HAP-1 (cell line): ENCODE data around the gene VASN.
"Not testable (repeated sequence)": the region's sequence is repeated elsewhere in the genome, so short reads cannot be mapped to it uniquely, and the experiment has no call there.

Experiments
- DNase-seq, 2 experiments: peaks; one replicate each; pipeline ENCODE4 v3.0.0-alpha.2; 2016 to 2020; ENCODE audit warnings: low spot score in 2 of 2
- H3K27me3 ChIP-seq: fragments of 250-450 bp; sonication (Bioruptor Pico); 2 replicates; pipeline ENCODE4 v1.5.1; 2020; ENCODE audit warnings: low read depth, mild to moderate bottlenecking, moderate library complexity
- H3K36me3 ChIP-seq: fragments of 250-450 bp; sonication (Bioruptor Pico); replicated peaks from 2 replicates; pipeline ENCODE4 v1.5.1; 2020; ENCODE audit warnings: mild to moderate bottlenecking
- H3K4me1 ChIP-seq: fragments of 250-450 bp; sonication (Bioruptor Pico); 2 replicates; pipeline ENCODE4 v1.5.1; 2020; ENCODE audit warnings: mild to moderate bottlenecking
- H3K4me3 ChIP-seq: fragments of 250-450 bp; sonication (Bioruptor Pico); 2 replicates; pipeline ENCODE4 v1.5.1; 2020; ENCODE audit warnings: mild to moderate bottlenecking, moderate library complexity
- H3K9me3 ChIP-seq: fragments of 250-450 bp; sonication (Bioruptor Pico); 2 replicates; pipeline ENCODE4 v1.5.1; 2020; ENCODE audit warnings: mild to moderate bottlenecking, moderate library complexity
- in situ Hi-C: fragments of 300-500 bp; cut with MboI; formaldehyde crosslinking; loops from 3 replicates; pipeline ENCODE4 v1.14.3; 2020; ENCODE audit warnings: low sequenced_read_pairs, inconsistent platforms, mixed read lengths

The VASN gene

DNA sequence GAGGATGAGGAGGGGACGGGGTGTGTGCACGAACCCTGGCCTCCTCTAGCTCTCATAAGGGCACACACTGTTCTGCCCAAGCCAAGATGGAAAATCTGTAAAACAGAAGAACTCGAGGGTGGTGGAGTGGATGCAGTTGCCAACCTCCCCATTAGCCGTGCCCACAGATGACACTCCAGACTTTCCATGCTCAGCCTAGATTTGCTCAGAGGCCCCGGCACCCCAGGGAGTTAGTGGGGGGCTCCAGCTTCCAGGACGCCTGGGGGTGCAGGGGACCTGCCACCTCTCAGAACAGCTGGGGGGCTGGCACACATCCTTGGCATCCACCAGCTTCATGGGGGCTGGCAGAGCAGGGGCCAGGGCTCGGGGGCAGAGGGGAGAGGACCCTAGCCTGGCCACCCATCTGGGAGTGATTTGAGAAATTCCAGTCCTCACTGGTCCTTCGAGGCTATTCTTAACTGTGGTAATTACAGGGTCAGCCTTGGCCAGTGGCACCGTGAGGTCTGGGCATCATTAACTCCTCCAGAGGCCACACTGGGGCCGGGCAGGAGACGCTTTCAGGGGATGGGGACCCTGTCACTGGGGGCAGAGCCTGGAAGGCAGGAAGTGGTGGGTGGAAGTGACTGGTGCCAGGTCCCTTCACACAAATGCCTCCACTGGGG lies 14.3 kb downstream of the VASN start:
- no peaks in the 10 kb centered on the region for H3K9me3 ChIP-seq
- H3K36me3 ChIP-seq: peaks cover 9% of the 10 kb centered on the region; the same call in 1 of the 2 replicates
- in situ Hi-C loops: no loop called here
- no peaks in the 10 kb centered on the region for H3K27me3 ChIP-seq
- H3K4me1 ChIP-seq: no peaks in the 10 kb centered on the region
- DNase-seq: no peak
- no peak overlapping the region for H3K4me3 ChIP-seq

DNA sequence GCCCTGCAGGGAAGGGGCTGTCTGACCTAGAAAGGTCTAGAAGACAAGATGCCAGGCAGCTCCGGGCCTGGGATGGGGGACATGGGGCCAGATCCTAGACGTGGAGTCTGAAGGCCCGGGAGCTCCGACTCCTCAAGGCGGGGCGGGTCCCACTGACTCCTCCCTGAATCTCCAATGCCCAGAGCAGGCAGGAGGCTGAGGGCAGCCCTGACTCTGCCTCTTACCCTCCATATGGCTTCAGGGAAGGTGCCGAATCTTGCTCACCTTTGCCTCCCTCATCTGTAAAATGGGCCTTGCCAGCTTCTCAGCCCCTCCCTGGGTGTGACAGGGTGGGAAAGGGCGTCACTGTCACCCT lies 14.8 kb downstream of the VASN start:
- Histone ChIP-seq H3K9me3 (no peaks in the 10 kb centered on the region), H3K4me3 (no peak overlapping the region), H3K4me1 (no peaks in the 10 kb centered on the region), H3K36me3 (peaks cover 9% of the 10 kb centered on the region; the same call in 1 of the 2 replicates), H3K27me3 (no peaks in the 10 kb centered on the region)
- in situ Hi-C loops: no loop called here
- no peak for DNase-seq

DNA sequence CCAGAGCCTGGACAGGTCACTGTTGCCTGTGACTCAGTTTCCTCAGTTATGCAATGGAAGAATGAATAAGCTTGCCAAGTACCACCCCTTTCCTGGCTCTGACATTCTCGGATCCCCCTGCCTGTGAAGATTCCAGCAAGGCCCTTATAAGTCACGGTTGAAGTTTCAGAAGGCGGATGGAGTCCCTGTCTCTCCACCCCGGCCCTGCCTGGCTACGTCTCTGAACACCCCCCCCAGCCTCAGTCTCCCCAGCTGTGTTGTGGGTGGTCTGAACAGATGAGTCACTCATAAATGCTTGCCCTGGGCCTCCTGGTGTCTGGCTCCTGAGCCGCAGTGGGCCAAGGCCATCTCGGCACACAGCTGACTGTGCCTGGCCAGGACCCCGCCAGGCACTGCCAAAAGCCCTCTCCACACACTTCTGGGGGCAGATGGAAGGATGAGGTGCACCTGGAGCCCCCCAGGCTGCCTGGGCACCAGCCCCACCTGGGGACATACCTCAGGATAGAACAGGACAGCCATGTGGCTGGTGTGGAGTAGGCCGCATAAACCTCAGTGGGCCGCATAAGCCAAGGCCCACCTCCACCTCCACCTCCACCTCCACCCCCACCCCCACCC lies 15.4 kb downstream of the VASN start:
- DNase-seq: no peak
- Histone ChIP-seq H3K27me3 (no peaks in the 10 kb centered on the region), H3K4me1 (no peaks in the 10 kb centered on the region), H3K36me3 (peaks cover 9% of the 10 kb centered on the region; the same call in 1 of the 2 replicates), H3K9me3 (no peaks in the 10 kb centered on the region), H3K4me3 (no peak overlapping the region)
- in situ Hi-C loops: no loop called here

DNA sequence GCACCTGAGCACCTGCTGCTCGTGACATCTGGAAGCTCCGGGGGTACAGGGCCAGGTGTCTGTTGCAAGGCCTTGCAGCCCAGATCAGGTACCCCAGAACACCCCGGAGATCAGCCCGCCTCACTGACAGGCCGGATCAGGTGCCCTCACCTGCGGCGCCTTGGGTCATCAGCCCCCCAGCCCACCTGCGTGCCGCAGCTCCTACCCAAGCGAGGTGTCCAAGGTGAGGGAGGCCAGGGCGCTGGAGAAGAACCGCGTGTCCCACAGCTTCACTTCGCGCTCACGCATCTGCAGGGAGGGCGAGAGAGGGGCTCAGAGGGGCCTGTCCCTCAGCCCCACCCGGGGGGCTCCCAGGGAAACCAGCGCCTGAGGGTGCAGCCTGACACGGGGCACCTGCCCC lies 16.1 kb downstream of the VASN start:
- H3K36me3 ChIP-seq: peaks cover 9% of the 10 kb centered on the region
- in situ Hi-C loops: no loop called here
- no peaks in the 10 kb centered on the region for H3K9me3 ChIP-seq
- no peak for DNase-seq
- H3K27me3 ChIP-seq: no peaks in the 10 kb centered on the region
- H3K4me3 ChIP-seq: no peak overlapping the region
- no peaks in the 10 kb centered on the region for H3K4me1 ChIP-seq

DNA sequence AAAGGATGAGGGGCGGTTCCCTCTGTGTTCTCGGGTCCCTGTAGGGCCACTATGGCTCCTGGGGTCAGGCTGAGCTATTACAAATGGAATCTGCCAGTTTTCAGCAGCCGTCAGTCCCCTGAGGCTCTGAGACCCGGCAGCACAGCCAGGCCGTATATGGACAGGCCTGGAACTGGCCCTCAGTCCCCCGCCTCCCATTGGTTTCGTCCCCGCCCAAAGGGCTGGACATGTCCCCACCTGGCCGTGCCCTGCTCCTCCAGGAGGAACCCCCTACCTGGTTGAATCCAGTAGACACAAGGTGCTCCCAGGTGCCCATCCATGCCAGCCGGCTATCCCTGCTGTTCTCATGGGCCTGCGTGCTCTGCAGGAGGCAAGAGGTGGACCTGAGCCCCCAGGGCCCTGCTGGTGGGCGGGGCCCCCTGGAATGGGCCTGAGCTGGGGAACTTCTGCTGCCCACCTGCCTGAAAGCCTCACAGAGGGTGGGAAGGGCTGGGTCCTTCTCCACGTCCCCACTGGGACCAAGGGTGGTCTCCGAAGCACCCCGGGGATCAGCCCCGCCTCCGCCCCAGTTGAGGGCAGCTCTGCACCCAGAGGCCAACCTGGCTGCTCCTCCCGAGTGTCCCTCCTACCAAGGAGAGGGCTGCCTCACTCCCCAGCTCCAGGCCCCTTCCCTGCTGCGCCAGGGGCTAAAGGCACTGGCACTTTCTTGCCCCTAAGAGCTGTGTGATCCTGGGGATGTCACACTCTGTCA lies 16.8 kb downstream of the VASN start:
- no peaks in the 10 kb centered on the region for H3K27me3 ChIP-seq
- no peak overlapping the region for H3K4me3 ChIP-seq
- DNase-seq: no peak
- H3K36me3 ChIP-seq: peaks cover 9% of the 10 kb centered on the region
- H3K4me1 ChIP-seq: no peaks in the 10 kb centered on the region
- no peaks in the 10 kb centered on the region for H3K9me3 ChIP-seq
- in situ Hi-C loops: no loop called here

DNA sequence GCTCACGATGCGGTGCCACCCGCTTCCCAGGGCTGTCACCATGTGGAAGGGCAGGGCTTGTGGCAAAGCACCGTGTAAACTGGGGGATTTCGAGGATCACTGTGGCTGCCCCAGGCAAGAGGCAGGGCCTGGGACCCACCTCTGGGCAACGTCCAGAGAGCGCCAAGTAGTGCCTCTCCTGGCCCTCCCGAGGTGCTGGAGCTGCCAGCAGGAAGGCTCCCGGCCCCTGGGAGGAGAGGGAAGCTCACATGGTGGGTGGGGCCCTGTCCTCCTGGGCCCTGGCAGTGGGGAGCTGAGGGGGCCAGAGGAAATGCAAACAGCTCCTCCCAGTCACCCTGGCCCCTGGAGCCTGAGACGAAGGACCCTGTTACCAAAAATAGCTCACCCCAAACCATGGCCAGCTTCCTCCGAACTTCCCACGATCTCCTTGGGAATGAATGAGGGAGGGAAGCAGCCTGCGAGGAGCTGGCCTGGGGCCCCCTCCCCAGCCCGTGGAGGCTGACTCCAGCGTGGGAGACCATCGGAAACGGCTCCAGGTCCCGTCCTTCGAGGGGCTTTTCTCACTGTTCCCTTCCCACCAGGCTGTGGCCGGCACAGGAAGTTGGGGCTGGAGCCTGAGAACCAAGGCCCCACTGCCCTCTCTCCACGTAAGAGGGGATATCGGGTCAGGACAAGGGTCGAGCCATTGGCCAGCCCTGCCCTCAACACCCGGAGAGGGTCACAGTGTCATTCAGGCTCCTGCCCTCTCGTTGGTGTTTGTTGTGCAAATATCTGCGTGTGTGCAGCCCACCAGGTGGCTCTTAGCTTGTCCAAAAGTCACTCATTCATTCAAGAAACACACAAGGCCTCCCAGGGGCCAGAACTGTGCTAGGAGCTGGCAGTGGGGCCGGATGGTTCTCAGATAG lies 17.7 kb downstream of the VASN start:
- in situ Hi-C loops: no loop called here
- Histone ChIP-seq H3K9me3 (no peaks in the 10 kb centered on the region), H3K4me3 (no peak overlapping the region), H3K27me3 (no peaks in the 10 kb centered on the region), H3K36me3 (peaks cover 9% of the 10 kb centered on the region), H3K4me1 (no peaks in the 10 kb centered on the region)
- DNase-seq: no peak

DNA sequence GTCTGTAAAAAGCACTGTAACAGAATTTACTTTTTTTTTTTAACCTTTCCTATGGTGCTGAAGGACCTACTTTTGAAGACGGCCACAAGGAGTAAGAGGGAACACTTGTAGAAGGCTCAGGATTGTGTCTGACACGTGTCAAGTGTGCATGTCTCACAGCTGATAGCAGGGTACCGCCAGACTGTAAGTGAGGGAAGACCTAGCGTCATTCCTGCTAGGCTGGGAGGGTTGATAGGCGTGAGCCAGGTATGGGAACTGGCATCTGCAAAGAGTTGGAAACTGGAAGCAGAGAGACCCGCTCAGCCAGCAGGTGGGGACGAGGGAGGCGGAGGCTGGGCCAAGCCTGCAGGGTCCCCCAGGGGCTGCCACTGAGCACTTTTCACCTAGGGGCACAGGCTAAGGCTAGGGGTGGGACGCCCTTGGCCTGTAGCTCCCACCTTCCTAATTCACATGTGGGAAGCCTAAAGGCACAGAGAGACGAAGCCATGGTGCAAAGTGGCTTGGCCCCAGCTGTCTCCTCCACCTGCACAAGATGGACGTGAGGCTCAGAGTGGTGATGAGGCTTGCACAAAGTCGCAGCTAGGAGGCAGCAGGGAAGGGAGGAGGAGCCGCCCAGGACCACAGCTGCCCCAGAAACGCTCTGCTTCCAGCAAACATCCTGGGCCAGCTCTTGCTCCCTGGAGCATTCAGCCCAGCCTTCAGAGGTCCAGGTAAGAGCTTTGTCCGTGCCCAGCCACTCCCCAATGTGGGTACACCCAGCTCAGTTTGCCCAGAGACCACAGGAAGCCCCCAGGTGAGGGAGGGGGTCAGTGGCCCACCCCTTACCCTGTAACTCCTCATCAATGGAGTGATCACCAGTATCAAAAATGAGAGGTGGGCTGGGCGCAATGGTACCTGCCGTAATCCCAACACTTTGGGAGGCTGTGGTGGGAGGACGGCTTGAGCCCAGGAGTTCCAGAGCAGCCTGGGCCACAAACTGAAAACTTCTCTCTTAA lies 18.9 kb downstream of the VASN start:
- Histone ChIP-seq H3K9me3 (no peaks in the 10 kb centered on the region), H3K27me3 (no peaks in the 10 kb centered on the region), H3K4me3 (no peak overlapping the region), H3K36me3 (peaks cover 9% of the 10 kb centered on the region), H3K4me1 (no peaks in the 10 kb centered on the region)
- in situ Hi-C loops: no loop called here
- DNase-seq: no peak

DNA sequence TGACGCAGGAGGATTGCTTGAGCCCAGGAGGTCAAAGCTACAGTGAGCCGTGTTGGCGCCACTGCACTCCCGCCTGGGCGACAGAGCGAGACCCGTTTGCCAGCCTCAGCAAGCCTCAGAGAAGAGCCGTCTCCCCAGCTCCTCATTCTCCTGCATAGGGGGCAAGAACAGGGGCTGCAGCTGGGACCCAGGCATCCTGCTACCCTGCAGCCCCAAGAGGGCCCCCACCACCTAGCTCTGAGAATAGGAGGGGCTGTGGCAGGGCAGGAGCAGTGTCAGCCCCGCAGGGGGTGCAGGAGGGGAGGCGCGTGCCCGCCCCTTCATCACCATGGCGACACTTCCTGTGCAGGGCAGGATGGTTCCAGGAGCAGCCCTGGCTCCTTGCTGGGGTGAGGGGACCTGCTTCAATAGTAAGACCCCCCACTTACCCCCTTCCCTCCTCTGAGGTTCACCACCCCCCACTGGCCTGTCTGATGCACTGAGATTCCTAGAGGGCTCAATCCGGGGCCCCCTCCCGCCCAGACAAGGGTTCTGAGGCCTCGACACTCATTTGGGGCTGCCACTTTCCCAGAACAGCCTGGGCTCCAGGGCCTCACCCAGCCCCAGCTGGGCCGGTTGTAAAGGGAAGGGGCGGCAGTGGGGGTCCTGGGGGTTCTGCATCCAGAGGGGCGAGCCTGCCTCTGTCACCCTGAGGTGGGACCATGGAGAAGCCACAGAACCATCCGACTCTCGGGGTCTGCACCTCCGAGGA lies 20.2 kb downstream of the VASN start:
- Histone ChIP-seq H3K4me3 (no peak overlapping the region), H3K9me3 (no peaks in the 10 kb centered on the region), H3K4me1 (no peaks in the 10 kb centered on the region), H3K36me3 (peaks cover 14% of the 10 kb centered on the region), H3K27me3 (no peaks in the 10 kb centered on the region)
- no peak for DNase-seq
- in situ Hi-C loops: no loop called here

DNA sequence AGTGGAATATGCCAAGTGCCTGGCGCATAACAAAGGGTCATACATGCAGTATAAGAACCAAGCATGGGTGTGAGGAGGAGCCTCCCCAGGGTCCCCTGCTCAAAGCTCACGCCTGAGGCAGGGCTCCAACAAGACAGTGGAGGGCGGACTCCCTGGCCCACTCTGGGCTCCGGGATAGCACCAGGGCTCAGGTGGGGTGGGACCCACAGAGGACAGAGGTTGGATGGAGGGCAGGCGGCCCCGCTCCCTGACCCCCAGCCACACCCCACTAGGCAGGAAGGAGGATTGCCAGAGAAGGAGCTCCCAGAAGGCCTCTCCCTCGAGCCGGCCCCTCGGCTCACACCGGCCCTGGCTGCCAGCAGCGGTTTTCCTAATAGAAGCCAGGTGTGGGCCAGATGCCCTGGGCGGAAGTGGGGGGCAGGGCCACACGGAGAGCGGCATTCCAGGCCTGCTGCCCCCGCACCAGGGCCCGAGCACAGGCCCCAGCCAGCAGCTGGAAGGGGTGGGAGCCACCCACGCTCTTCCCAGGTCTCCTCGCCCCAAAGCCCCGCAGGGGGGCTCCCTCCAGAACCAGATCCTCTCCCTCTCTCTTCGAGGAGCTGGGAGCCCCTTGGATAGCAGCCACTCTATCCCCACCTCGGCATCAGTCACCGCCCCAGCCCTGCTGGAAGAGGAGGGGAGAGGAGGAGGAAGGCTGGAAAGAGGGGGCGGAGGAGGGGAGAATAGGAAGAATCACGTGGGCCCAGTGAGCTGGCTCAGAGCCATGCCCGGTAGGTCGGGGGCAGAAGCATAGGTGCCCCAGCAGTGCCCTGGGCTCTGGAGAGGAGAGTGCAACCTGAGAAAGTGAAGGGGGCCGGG lies 21.0 kb downstream of the VASN start:
- H3K36me3 ChIP-seq: peaks cover 14% of the 10 kb centered on the region
- no peaks in the 10 kb centered on the region for H3K4me1 ChIP-seq

DNA sequence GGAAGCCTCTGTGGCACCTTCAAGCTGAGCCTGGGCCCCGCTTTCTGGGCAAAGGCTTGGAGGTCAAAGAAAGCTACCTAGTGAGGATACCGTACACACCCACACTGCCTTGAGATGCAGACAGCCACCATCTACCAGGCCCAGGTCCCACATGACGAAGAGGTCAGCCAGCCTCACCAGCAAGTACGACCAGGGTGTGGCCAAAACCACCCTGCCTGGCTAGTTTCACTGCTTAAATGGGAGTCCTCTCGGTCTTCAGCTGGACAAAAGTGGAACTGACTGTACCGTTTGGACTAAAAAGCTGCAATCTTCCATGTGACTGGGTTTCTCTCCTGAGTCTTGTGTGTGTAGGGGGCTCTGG lies 21.6 kb downstream of the VASN start:
- H3K4me1 ChIP-seq: no peaks in the 10 kb centered on the region
- in situ Hi-C loops: no loop called here
- DNase-seq: no peak
- no peaks in the 10 kb centered on the region for H3K27me3 ChIP-seq
- H3K9me3 ChIP-seq: no peaks in the 10 kb centered on the region
- H3K4me3 ChIP-seq: no peak overlapping the region
- peaks cover 14% of the 10 kb centered on the region for H3K36me3 ChIP-seq

More for the DNA sequence above, 21.0 kb downstream of the VASN start:
- DNase-seq: no peak
- H3K9me3 ChIP-seq: no peaks in the 10 kb centered on the region
- in situ Hi-C loops: no loop called here
- H3K27me3 ChIP-seq: no peaks in the 10 kb centered on the region
- H3K4me3 ChIP-seq: no peak overlapping the region

DNA sequence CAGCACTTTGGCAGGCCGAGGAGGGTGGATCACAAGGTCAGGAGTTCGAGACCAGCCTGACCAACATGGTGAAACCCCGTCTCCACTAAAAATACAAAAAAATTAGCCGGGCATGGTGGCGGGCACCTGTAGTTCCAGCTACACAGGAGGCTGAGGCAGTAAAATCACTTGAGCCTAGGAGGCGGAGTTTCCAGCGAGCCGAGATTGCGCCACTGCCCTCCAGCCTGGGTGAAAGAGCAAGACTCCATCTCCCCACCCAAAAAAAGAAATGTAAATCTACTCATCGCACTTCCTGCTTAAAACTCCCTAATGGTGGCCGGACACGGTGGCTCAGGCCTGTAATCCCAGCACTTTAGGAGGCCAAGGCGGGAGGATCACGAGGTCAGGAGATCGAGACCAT lies 22.2 kb downstream of the VASN start:
- in situ Hi-C loops, H3K4me1 ChIP-seq, H3K9me3 ChIP-seq, DNase-seq, H3K4me3 ChIP-seq, H3K27me3 ChIP-seq: not testable (repeated sequence)
- peaks cover 12% of the 10 kb centered on the region for H3K36me3 ChIP-seq
